Measurements from ENCODE around the gene GRWD1. TPM values are rescaled to one million over a fixed set of nuclear protein-coding genes. Genes with fewer than 3 reads are reported as not detected.
A peak's percentile ranks its signal among the peaks of the same experiment; 100 is the strongest.

Gene GRWD1
- total and polyA plus RNA-seq, 10 of the 15 experiments (the other 5 are each of a cell fraction or from before 2014, with no cell fraction given), result 1.4 to 103 (median 30.7) TPM

DNA sequence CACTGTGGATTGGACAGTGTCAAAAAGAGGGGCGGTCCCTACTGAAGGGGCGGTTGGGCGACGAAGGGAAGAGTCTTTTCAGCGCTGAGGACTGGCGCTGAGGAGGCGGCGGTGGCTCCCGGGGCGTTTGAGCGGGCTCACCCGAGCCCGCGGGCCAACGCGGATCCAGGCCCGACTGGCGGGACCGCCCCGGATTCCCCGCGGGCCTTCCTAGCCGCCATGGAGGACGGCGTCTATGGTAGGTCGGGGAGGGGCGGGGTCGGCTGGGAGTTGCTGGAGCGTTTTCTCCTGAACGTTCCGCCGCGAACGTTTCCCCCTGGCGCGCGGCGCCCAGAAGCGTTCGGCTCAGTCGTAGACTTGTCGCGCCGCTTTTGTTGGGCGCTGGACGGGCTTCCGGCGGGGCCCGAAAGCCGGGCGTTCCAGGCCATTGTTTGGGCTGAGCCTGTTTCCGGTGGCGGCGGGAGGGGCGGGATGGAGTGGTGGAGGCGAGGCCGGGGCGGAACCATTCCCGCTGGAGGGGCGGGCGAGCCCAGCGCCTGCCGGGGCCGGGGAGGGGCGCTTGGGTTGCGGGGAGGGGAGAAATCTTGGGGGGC is 23.6 kb downstream of the GRWD1 start, which contains the start of gene CYTH2 (continued):
- no peak for TF ChIP-seq RAD51 (IDR thresholded peaks at IDR 0.05)
- TF ChIP-seq SMAD5 (IDR thresholded peaks at IDR 0.05; ENCODE audit: low read depth), result no peak
- TF ChIP-seq TARDBP (IDR thresholded peaks at IDR 0.05; ENCODE audit: borderline replicate concordance), result peak; percentile 11; the same call in 1 of the 2 replicates
- peak; percentile 72 for TF ChIP-seq IKZF1 (conservative IDR thresholded peaks at IDR 0.05)
- TF ChIP-seq PKNOX1 (IDR thresholded peaks at IDR 0.05), result no peak
- TF ChIP-seq, protein P1, sequence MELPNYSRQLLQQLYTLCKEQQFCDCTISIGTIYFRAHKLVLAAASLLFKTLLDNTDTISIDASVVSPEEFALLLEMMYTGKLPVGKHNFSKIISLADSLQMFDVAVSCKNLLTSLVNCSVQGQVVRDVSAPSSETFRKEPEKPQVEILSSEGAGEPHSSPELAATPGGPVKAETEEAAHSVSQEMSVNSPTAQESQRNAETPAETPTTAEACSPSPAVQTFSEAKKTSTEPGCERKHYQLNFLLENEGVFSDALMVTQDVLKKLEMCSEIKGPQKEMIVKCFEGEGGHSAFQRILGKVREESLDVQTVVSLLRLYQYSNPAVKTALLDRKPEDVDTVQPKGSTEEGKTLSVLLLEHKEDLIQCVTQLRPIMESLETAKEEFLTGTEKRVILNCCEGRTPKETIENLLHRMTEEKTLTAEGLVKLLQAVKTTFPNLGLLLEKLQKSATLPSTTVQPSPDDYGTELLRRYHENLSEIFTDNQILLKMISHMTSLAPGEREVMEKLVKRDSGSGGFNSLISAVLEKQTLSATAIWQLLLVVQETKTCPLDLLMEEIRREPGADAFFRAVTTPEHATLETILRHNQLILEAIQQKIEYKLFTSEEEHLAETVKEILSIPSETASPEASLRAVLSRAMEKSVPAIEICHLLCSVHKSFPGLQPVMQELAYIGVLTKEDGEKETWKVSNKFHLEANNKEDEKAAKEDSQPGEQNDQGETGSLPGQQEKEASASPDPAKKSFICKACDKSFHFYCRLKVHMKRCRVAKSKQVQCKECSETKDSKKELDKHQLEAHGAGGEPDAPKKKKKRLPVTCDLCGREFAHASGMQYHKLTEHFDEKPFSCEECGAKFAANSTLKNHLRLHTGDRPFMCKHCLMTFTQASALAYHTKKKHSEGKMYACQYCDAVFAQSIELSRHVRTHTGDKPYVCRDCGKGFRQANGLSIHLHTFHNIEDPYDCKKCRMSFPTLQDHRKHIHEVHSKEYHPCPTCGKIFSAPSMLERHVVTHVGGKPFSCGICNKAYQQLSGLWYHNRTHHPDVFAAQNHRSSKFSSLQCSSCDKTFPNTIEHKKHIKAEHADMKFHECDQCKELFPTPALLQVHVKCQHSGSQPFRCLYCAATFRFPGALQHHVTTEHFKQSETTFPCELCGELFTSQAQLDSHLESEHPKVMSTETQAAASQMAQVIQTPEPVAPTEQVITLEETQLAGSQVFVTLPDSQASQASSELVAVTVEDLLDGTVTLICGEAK (IDR thresholded peaks at IDR 0.05; ENCODE audit: borderline replicate concordance), result peak; percentile 80
- peak; percentile 43; the same call in 1 of the 2 replicates for TF ChIP-seq TCF3 (IDR thresholded peaks at IDR 0.05; ENCODE audit: borderline replicate concordance, insufficient read depth, low read depth, low read length)
- TF ChIP-seq NBN (IDR thresholded peaks at IDR 0.05), result peak; percentile 79
- TF ChIP-seq PML (IDR thresholded peaks at IDR 0.05; ENCODE audit: low read length), result peak; percentile 51; the same call in 1 of the 2 replicates
- TF ChIP-seq LARP7 (IDR thresholded peaks at IDR 0.05), result peak; percentile 86
- peak; percentile 84 for TF ChIP-seq GABPA (IDR thresholded peaks at IDR 0.05; ENCODE audit: low read depth)
- TF ChIP-seq ATF3 (IDR thresholded peaks at IDR 0.05; ENCODE audit: borderline replicate concordance, extremely low read depth, low read depth, low read length), result no peak
- peak; percentile 90 for TF ChIP-seq POLR2AphosphoS5 (IDR thresholded peaks at IDR 0.05; ENCODE audit: low read length)
- 0 out of 2 replicates have a peak, but pooled peaks have one; percentile 1 for TF ChIP-seq NR2C1 (IDR thresholded peaks at IDR 0.05)
- 0 out of 4 replicates have a peak, but pooled peaks of 1 of the 2 experiments have one; percentile 27 for TF ChIP-seq SRF (IDR thresholded peaks at IDR 0.05; ENCODE audit: low read depth in 2 of 2, low read length in 2 of 2)
- TF ChIP-seq SREBF1 (IDR thresholded peaks at IDR 0.05; ENCODE audit: low read length), result no peak; the same call in 1 of the 2 replicates
- peak; percentile 15 to 27; a peak in 2 of 4 replicates for TF ChIP-seq IKZF2 (IDR thresholded peaks at IDR 0.05)
- TF ChIP-seq POLR2AphosphoS2 (IDR thresholded peaks at IDR 0.05; ENCODE audit: low read depth, low read length), result peak; percentile 78; the same call in 1 of the 2 replicates
- TF ChIP-seq, protein P2, sequence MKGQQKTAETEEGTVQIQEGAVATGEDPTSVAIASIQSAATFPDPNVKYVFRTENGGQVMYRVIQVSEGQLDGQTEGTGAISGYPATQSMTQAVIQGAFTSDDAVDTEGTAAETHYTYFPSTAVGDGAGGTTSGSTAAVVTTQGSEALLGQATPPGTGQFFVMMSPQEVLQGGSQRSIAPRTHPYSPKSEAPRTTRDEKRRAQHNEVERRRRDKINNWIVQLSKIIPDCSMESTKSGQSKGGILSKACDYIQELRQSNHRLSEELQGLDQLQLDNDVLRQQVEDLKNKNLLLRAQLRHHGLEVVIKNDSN (IDR thresholded peaks at IDR 0.05; ENCODE audit: borderline replicate concordance, extremely low read length, insufficient read depth, low read depth, low read length), result no peak
- peak; percentile 10 to 45; a peak in 1 of 4 replicates for TF ChIP-seq BHLHE40 (IDR thresholded peaks at IDR 0.05; ENCODE audit: borderline replicate concordance in 1 of 2, low read depth in 2 of 2, low read length in 1 of 2)
- peak; percentile 42 for TF ChIP-seq HCFC1 (IDR thresholded peaks at IDR 0.05; ENCODE audit: low read length)
- TF ChIP-seq PAX5 (IDR thresholded peaks at IDR 0.05; ENCODE audit: borderline replicate concordance, low read depth, low read length), result 0 out of 2 replicates have a peak, but pooled peaks have one; percentile 2
- peak; percentile 4 for TF ChIP-seq KLF5 (IDR thresholded peaks at IDR 0.05; ENCODE audit: partially characterized antibody)
- no peak for TF ChIP-seq IRF4 (IDR thresholded peaks at IDR 0.05; ENCODE audit: low read depth, low read length)
- no peak; the same call in 1 of the 2 replicates for TF ChIP-seq NR2F1 (conservative IDR thresholded peaks at IDR 0.05)
- TF ChIP-seq ZNF274 (IDR thresholded peaks at IDR 0.05; ENCODE audit: insufficient read depth, insufficient read length), result no peak

Measured in GM12878 (cell line).